ENCODE data around the gene DNAL1.

GRCh38 chr14:73620268-73620667, 24.5 kb upstream of the DNAL1 start:
- TF ChIP-seq CTCF (IDR thresholded peaks at IDR 0.05 in 8 of 11, conservative IDR thresholded peaks at IDR 0.05 in 3 of 11) (no peak), POLR2A (IDR thresholded peaks at IDR 0.05) (no peak), POLR2AphosphoS5 (IDR thresholded peaks at IDR 0.05) (no peak)
